ENCODE results near the gene FBXL17. TPM values are rescaled to one million over a fixed set of nuclear protein-coding genes. Genes with fewer than 3 reads are reported as not detected.

Gene FBXL17
- total RNA-seq, 1 donor from 2014 or later: 19.1 TPM

DNA sequence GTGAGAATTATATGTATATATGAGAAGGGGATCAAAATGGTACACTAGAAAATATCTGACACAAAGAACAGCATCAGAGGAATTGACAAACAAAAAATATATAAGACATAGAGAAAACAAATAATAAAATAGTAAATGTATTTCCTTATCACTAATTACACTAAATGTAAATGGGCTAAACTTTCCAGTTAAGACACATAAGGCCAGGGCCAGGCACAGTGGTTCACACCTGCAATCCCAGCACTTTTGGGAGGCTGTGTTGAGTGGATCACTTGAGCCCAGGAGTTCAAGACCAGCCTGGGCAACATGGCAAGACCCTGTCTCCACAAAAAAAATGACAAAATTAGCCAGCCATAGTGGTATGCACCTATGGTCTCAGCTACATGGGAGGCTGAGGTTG lies 8.5 kb downstream of the FBXL17 start:
- no peak for DNase-seq (ENCODE audit: low read depth)

DNA sequence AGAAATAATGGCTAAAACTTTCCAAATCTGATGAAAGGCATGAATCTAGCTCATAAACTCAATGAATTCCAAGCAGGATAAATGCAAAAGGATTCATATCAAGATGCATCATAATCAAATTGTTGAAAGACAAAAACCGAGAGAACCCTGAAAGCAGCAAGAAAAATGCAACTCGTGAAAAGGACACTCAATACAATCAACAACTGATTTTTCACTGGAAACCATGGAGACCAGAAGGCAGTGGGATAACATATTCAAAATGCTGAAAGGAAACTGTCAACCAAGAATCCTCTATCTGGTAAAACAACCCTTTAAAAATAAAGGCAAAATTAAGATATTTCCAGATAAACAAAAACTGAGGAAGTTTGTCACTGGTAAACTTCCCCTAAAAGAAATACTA lies 9.5 kb downstream of the FBXL17 start:
- no peak for DNase-seq (ENCODE audit: low read depth)

DNA sequence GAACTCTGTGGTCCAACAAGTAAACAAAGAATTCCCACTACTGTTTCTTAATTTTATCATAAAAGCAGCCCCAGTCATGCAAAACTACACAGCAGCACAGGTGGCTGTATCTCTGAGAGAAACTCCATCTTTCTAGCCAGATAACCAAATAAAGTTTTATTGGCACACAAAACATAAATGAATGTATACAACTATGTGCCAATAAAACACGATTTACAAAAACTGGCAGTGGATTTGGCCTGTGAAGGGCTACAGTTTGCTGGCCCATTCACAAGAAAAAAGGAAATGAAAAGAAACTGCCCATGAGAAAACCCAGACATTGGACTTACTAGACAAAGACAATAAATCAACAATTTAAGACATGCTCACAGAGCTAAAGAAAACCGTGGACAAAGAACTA lies 10.6 kb downstream of the FBXL17 start:
- DNase-seq (ENCODE audit: low read depth): no peak

DNA sequence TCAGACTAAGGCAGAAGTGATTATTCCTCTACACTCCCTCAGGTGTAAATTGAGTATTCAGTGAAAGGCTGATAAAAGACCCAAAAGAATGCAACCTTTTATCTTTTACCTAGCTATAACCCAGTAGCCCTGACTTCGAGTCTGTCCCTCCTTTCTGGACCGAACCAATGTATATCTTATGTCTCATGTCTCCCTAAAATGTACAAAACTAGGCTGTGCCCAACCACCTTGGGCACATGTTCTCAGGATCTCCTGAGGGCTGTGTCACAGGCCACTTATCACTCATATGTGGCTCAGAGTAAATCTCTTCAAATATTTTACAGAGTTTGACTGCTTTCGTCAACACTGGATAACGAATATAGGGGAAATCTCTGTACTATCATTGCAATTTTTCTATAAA lies 12.7 kb downstream of the FBXL17 start:
- DNase-seq (ENCODE audit: low read depth): no peak

DNA sequence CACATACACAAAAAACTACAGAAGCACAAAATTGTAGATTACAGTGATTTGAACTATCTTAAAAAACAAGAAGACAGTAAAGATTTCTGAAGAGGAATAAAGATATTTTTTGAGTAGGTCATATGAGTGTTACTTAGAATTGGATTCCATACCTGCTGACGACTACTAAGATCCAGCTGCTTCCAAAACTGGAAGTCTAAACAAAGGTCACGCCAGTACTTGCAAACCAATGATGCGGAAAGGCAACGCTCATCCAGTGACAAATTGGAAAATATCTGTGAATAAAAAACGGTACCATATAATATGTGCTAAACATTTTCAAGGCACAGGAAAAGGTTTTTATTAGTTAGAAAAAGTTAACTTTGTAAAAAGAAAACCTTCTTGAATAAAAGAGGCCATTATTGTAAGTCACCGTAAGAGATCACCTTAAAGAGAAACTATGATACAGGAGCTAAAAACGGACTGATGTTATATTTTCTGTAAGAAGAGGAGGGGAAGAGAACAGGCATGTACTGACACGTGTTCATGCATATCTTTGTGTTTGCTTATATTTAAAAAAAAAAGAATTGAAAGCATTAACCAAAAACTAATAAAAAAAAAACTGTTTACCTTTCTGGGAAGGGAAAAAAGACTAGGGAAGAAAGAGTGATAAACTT lies 14.1 kb downstream of the FBXL17 start:
- peak; percentile 48 for DNase-seq (ENCODE audit: low read depth)

DNA sequence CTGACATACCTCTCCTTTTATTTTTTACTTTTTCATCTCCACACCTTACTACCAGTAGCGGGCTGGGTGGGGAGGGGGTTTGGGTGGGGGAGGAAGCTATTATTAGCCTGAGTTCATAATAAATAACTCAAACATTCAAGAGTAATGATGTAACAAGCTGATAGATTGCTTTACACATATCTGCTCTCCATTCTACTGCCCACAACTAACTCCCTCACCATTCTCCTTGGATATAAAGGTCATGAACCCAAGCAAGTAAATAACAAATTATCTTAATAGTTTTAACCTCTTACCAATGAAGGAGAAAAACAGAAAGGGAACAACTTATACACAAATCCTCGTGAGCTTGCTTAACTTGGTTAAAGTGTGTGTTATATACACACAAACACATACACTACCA lies 15.4 kb downstream of the FBXL17 start:
- peak; percentile 4 for DNase-seq (ENCODE audit: low read depth)

DNA sequence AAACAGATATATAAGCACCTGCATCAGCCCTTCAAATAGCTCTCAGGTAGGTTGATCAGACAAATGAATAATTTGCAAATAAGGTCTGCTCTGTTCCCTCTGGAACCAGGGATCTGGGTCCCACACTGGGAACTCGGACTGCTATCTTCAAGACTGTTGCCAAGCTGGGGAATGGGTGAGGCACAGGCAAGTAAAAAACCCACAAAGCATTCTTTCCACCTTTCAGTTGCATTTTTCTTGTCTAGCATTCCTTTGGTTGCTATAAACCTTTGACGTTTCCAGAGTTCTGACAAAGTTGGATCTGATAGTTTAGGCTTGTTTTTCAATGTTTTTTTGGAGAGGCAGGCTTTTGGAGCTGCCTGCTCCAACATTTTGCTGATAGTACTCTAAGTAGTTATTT lies 20.1 kb downstream of the FBXL17 start:
- no peak for DNase-seq (ENCODE audit: low read depth)

DNA sequence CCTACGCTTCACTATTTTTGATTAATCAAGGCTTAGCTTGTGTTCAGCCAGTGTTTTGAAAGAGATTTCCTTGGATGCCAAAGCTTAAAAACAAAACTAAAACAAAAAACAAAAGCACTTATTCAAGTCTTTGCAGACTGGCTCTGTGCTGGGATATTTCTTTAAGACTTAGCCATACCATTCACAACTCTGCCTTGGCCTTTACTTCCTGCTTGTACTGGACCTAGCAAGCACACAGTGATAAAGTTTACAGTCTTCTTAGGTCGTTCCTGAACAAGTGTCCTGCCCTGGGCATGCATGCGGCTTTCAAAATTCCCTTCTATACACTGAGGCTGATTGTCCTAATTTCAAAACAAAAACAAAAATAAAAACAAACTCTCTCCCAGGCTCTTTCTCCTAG lies 20.7 kb downstream of the FBXL17 start:
- no peak for DNase-seq (ENCODE audit: low read depth)

DNA sequence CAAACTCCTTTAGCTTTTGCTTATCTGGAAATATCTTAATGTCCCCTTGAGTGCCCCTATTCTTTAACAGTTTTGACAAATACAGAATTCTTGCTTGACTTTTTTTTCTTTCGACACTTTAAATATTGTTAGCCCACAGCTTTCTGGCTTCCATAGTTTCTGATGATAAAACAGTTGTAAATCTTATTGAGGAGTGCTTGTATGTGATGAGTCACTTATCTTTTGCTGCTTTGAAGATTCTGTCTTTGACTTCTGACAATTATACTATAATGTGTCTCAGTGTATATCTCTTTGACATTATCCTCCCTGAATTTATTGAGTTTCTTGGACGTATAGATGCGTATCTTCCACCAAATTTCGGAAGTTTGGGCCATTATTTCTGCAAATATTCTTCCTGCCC lies 21.6 kb downstream of the FBXL17 start:
- no peak for DNase-seq (ENCODE audit: low read depth)

DNA sequence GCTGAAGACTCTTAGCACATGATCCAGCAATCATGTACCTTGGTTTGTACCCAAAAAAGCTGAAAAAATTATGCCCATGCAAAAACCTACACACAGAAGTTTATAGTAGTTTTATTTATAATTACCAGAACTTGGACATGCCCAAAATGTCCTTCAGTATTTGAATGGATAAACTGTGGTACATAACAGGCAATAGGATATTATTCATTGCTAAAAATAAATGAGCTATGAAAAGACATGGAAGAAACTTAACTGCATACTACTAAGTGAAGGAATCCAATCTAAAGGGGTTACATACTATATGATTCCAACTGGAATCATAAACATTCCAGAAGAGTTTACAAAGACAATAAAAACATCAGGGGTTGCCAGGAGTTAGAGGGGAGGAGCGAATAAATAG lies 25.6 kb downstream of the FBXL17 start:
- no peak for DNase-seq (ENCODE audit: low read depth)

DNA sequence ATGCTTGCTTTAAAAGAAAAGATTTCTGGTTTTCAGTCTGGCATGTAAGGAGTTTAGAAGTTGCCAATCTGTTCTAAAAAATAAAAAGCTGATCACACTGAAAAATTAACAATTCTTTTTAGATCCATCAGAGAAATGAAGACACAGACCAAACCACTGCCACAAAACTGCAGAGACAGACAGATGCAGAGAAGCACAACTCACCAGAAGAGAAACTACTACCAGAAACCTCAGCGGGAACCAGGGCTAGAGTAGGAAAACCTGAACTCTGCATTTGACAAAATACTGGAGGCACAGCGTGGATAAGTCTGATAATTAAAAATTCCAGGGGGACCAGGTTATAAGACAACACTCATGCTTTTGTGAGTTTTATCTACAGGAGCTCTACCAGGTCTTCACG lies 28.8 kb downstream of the FBXL17 start:
- DNase-seq (ENCODE audit: low read depth): no peak

DNA sequence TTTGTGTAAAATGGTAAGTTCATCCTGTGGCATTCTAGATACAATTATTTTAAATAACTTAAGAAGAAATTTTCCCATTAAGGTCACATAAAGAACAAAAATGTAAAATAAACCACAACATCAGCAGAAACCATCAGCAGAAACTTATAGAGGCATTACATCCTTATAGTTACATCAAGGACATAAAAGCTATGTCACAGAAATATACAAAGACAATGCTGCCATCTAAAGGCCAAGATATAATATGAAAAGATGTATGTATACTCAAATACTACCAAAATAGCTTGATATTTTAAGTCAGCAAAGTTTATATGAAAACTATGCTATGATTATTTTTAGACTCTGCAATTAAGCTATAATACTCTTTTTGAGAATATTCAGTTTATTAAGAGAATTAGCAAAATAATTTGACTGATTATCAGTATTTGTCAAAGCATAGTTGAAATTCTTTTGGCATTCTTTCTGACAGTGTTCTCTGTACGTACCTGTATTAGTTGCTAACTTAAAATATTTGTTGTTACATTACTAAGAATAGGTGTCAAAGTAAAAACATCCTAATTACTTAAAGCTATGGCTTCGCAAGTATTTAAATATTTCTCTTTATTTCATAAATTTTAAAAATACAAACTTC lies 36.2 kb downstream of the FBXL17 start:
- peak; percentile 63 for DNase-seq (ENCODE audit: low read depth)

DNA sequence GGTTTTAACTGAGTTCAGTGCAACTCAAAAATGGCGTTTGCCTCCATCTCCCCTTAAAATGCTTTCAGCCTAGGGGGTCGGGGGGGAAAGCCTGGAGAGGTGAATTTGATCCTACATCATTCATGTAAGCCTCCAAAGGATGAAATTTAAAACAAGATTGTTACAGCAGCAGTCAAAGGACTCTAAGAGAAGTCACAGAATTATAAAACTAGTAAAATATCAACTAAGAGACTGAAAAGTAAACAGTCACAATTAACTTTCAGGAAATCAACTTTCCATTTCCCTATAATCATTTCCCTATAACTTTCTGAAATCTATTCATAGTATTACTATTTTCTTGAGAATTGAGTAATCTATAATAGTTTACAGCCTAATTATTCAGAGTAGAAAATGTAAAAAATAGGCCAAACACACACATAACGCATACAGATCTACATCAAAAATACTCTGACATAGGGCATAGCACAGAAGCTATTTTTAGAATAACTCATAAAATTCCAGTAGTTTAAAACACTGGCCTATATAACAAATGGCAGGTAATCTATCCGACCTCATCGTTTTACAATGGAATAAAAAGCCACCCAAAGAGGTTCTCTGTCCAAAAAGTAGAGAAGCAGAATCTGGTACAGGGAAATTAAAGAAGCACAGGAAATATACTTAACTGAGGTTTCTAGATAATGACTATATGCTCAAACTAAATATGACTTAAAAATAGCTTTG lies 37.6 kb downstream of the FBXL17 start:
- no peak for DNase-seq (ENCODE audit: low read depth)

DNA sequence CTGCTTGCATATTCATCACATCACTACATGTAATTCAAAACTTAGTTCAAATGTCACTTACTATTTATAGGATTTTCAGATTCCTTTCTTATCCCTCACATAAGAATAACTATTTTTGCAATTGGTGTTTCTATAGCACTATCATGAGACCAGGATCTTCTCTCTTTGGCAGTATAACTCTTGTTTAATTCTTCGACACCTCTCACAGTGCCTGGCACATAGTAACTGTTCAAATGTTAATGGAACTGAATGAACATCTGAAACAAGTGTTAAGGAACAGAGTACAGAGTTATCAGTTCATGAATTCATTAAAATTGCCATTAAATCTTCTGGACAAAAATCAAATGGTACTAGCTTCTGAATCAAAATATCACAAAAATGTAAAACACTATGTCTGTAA lies 40.0 kb downstream of the FBXL17 start:
- no peak for DNase-seq (ENCODE audit: low read depth)

DNA sequence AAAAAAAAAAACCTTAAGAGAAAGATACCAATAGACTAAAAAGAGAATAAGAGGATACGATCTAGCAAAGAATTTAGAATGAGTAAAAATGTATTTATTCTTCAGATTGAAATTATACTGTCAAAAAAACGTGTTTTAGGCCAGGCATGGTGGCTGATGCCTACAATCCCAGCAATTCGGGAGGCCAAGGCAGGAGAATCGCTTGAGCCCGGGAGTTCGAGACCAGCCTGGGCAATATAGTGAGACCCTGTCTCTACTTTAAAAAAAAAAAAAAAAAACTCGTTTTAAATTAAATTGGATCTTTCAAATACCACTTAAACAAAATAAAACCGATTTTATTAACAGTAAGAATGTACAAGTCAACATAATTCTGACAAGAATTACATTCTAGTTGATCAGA lies 41.8 kb downstream of the FBXL17 start:
- no peak for DNase-seq (ENCODE audit: low read depth)

DNA sequence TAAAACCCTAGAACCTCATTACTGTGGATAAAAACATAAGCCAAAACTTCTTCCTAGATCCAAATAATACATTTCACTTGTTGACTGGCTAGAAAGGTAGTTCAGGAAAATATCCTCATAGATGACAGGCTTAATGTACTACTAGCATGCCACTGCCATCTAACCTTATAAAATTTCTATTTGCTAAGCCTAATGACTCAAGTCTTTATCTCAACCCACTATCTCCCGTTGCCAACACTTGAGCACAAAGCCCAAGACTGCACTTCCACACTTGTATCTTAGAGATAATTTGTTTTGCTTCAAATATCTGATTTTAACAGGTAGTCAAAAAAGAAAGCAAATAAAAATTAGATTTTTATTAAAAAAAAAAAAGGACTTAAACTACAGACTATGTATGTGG lies 42.7 kb downstream of the FBXL17 start:
- DNase-seq (ENCODE audit: low read depth): peak; percentile 4

DNA sequence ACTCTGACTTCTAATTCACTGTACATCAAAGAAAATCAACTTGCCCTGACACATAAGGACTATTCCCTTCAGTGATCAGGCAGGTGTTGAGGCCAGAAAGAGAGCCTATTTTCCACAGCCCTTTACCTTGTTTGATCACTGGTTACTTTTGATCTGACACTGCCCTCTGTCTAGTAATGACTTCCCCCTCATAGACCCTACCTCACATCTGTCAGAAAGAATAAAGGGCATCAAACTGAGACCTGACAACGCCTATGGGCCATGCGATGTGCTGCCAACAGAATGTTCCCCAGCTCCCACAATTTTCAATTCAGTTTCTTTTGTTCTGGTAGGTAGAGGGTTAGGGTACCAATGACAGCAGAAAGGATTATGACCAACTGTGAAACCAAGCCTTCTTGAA lies 47.7 kb downstream of the FBXL17 start:
- no peak for DNase-seq (ENCODE audit: low read depth)

DNA sequence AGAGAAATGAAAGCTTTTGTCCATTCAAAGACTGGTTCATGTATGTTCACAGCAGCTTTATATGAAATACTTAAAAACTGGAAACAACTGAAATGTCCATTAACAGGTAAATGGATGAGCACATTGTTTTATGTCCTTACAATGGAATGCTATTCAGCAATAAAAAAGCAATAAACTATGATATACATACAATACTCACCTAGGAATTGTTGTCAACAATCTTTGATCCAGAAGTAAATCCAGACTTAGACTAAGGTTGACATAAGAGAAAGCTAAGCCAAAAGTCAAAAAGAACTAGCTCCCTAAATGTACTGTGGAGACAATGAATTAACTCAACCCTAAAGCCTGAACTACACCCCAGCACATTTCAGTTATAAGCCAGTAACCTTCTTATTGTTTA lies 54.9 kb downstream of the FBXL17 start:
- DNase-seq (ENCODE audit: low read depth): no peak

DNA sequence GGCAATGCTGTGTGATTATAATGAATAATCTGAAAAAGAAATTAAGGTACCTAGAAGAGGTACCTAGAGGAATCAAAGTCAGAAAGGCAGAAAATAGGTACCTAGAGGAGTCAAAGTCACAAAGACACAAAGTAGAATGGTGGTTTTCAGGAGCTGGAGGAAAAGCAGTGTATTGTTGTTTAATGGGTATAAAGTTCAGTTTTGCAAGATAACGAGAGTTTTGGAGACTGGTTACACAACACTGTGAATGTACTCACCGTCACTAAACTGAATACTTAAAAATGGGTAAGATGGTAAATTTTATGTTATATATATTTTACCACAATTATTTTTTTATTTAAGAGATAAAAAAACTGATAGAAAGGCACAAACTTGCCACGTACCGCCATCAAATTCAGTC lies 57.0 kb downstream of the FBXL17 start:
- no peak for DNase-seq (ENCODE audit: low read depth)

DNA sequence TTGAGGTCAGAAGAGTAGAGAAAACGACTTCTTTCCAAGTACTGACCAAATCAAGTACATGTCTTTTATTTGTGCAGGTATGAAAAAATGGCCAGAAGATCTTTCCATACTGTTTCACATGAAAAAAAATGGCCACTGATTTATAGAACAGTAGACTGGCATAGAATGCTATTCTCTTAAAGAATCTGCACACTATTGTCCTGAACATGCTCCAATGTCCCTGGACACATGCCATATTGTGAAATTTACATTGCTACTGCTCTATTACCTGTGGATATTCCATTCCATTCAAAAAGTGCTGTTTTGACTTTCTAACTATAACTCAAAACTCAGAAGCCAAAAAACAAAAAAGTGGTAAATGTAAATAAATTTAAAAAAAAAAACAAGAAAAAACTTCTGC lies 60.6 kb downstream of the FBXL17 start:
- peak; percentile 6 for DNase-seq (ENCODE audit: low read depth)

DNA sequence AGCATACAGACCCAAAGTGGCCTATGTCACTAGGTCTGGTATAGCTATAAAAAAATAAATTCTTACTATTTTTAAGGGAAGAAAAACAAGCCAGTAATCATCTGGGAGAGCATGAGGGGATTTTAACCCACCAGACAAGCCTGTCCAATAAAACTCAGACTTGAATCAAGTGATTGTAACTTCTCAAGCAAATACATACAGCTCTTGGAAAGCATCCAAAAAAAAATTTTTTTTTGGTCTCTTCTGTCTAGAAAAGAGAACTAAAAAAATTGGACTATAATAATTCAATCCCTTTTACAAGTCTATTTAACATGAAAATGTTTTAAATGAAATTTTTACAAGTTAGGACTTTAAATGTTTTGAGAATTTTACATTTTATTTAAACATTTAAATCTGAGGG lies 61.7 kb downstream of the FBXL17 start:
- DNase-seq (ENCODE audit: low read depth): no peak

DNA sequence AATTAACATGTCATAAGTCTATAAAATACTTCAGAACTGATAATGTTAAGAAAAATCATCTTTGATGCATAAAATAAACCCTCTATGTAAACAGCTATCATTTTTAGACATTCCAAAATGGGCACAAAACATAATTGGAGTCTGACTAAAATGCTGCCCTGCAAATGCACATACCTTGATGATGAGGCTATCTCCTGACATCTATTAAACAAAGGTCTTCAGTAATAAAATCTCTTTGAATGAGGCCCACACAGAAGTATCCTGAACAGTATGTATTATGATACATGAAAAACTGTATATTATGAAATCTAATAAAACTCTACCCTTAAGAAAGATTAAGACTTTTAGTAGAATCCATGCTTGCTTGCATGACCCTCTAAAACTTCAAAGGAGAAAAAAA lies 66.1 kb downstream of the FBXL17 start:
- peak; percentile 2 for DNase-seq (ENCODE audit: low read depth)

DNA sequence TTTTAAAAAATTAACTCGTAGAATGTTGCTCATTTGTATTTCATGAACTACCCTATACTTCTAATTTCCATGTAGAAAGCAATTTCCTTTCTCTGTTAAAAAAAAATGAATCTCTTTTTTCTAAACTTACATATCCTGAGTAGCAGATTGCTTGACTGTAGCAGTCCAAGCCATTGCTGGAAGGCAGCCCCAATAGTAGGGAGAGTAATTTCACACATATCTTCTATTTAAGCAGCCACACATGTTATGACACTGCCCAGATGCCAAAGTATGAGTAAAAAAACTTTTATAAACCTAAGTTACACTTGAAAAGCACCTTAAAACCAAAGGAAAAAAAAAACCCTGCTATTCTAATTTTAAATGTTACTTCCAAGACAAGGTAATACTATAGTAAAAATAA lies 69.6 kb downstream of the FBXL17 start:
- DNase-seq (ENCODE audit: low read depth): no peak

Measured in renal cortical epithelial cell (primary cell).